ENCODE measurements around the gene SMIM38.

SMIM38 gene

GRCh38 chr11:69186316-69187260, 30.9 kb downstream of the SMIM38 start:
- Histone ChIP-seq H3K27me3 (replicated peaks) (no peaks in the 10 kb centered on the region), H3K27ac (no peak overlapping the region), H3K36me3 (replicated peaks) (no peaks in the 10 kb centered on the region), H3K4me3 (ENCODE audit: low read depth, low read length) (no peak overlapping the region)
- TF ChIP-seq, protein P1, sequence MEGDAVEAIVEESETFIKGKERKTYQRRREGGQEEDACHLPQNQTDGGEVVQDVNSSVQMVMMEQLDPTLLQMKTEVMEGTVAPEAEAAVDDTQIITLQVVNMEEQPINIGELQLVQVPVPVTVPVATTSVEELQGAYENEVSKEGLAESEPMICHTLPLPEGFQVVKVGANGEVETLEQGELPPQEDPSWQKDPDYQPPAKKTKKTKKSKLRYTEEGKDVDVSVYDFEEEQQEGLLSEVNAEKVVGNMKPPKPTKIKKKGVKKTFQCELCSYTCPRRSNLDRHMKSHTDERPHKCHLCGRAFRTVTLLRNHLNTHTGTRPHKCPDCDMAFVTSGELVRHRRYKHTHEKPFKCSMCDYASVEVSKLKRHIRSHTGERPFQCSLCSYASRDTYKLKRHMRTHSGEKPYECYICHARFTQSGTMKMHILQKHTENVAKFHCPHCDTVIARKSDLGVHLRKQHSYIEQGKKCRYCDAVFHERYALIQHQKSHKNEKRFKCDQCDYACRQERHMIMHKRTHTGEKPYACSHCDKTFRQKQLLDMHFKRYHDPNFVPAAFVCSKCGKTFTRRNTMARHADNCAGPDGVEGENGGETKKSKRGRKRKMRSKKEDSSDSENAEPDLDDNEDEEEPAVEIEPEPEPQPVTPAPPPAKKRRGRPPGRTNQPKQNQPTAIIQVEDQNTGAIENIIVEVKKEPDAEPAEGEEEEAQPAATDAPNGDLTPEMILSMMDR (IDR thresholded peaks at IDR 0.05; ENCODE audit: low read depth, low read length, missing control alignments), result no peak
- in situ Hi-C loops (cut with HindIII; ENCODE audit: low pct_ligation_motif_present, low sequenced_read_pairs), result no loop called here
- no peak for DNase-seq

DNA sequence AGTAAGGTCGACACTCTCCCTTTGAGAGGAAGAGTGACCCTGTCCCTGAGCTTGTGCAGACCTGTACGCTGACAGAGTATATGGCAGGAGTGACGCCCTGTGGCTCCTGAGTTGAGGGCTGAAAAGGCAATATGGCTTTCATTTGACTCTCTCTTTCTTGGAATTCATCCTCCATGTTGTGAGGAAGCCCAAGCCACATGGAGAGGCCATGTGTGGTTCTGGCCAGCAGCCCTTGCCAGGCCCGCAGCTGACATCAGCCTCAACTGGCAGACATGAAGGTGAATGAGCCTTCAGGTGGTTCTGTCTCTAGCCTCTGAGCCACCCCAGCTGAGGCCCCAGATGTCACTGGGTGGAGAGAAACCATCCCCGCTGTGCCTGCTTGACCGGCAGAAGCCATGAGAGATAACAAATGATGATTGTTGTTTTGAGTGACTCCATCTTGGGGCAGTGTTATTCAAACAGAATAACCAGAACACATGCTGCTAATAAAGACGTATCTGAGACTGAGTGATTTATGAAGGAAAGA, 31.9 kb downstream of the SMIM38 start:
- Histone ChIP-seq H3K27ac (no peak overlapping the region), H3K27me3 (replicated peaks) (no peaks in the 10 kb centered on the region), H3K4me3 (ENCODE audit: low read depth, low read length) (no peak overlapping the region), H3K36me3 (replicated peaks) (no peaks in the 10 kb centered on the region)
- in situ Hi-C loops (cut with HindIII; ENCODE audit: low pct_ligation_motif_present, low sequenced_read_pairs), result no loop called here
- DNase-seq, result no peak
- TF ChIP-seq, protein P1 (IDR thresholded peaks at IDR 0.05; ENCODE audit: low read depth, low read length, missing control alignments), result no peak

DNA sequence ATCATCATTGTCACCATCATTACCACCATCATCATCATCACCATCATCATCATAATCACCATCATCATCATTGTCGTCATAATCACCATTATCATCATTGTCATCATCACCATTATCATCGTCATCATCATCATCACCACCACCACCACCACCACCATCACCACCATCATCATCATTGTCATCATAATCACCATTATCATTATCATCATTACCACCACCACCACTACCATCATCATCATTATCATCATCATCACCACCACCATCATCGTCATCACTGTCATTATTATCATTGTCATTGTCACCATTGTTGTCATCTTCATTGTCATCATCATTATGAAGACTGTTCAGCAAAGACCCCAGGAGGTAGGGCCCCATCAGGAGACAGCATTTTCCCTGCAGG, 33.3 kb downstream of the SMIM38 start:
- Histone ChIP-seq H3K27ac (no peak overlapping the region), H3K4me3 (ENCODE audit: low read depth, low read length) (no peak overlapping the region), H3K36me3 (replicated peaks) (no peaks in the 10 kb centered on the region), H3K27me3 (replicated peaks) (no peaks in the 10 kb centered on the region)
- in situ Hi-C loops (cut with HindIII; ENCODE audit: low pct_ligation_motif_present, low sequenced_read_pairs), result no loop called here
- DNase-seq, result no peak
- TF ChIP-seq, protein P1 (IDR thresholded peaks at IDR 0.05; ENCODE audit: low read depth, low read length, missing control alignments), result no peak

DNA sequence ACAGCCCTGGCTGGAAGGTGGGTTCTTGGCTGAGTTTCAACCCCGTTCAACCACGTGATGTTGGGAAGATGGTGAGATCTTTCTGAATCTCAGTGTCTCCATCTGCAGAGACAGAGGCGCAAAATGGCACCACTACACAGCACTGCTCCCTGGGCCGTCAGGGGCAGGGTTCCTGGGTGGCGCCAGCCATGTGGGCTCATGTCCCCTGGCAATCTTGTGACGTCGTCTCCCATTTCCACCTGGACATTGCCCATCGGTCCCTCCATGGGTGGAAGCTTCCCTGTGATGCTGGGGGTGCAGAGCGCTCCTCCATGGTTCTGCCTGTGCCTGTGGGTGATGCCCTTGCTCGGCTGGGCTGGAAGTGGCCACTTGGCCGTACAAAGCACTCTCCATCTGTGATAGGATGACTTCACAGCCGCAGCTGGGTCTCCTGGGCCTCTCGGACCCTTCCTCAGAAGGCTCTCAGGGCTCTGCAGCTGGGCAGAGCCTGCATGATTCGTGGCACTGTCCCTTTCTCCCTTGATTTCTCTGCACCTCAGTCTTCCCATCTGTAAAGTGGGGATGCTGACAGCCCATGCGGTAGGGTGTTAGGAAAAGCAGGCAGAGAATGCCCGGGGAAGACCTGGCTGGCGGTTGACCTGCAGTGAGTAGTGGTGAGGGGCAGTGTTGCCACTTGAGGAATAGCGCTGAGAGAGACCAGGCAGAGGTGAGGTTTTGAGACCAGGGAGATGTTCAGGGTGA, 35.2 kb downstream of the SMIM38 start:
- Histone ChIP-seq H3K27ac (no peak overlapping the region), H3K36me3 (replicated peaks) (no peaks in the 10 kb centered on the region), H3K27me3 (replicated peaks) (no peaks in the 10 kb centered on the region), H3K4me3 (ENCODE audit: low read depth, low read length) (no peak overlapping the region)
- in situ Hi-C loops (cut with HindIII; ENCODE audit: low pct_ligation_motif_present, low sequenced_read_pairs), result no loop called here
- TF ChIP-seq, protein P1 (IDR thresholded peaks at IDR 0.05; ENCODE audit: low read depth, low read length, missing control alignments), result no peak
- no peak for DNase-seq

DNA sequence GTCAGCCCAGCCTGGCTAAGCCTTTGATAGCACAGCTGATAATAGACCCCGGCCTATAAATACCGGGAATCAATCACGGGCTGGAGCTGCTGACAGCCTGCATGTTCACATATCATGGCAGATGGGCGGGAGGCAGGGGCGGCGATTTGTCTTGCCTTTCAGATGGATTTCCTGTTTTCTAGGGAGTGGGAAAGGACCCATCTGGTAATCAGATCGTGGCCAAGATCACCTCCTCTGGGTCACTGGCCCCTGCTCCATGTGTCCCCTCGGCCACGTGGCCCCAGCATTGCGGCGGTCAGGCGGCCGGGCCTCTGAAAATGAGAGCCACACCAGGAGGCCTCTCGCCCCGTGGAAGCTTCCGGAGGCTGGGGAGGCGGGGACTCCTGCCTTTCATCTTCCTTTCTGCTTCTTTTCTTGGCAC, 36.6 kb downstream of the SMIM38 start:
- H3K27ac ChIP-seq, result no peak overlapping the region
- DNase-seq, result no peak
- H3K27me3 ChIP-seq (replicated peaks), result no peaks in the 10 kb centered on the region
- in situ Hi-C loops (cut with HindIII; ENCODE audit: low pct_ligation_motif_present, low sequenced_read_pairs), result no loop called here
- TF ChIP-seq, protein P1 (IDR thresholded peaks at IDR 0.05; ENCODE audit: low read depth, low read length, missing control alignments), result no peak
- H3K4me3 ChIP-seq (ENCODE audit: low read depth, low read length), result no peak overlapping the region
- H3K36me3 ChIP-seq (replicated peaks), result no peaks in the 10 kb centered on the region
